Left hindlimb (tissue), 1 donor: Measurements from ENCODE around the gene GATA2.
A peak's percentile ranks its signal among the peaks of the same experiment; 100 is the strongest.

Experiments used
- DNase-seq: peaks from one replicate; pipeline ENCODE4 v3.0.0-alpha.2; 2018

The GATA2 gene

DNA sequence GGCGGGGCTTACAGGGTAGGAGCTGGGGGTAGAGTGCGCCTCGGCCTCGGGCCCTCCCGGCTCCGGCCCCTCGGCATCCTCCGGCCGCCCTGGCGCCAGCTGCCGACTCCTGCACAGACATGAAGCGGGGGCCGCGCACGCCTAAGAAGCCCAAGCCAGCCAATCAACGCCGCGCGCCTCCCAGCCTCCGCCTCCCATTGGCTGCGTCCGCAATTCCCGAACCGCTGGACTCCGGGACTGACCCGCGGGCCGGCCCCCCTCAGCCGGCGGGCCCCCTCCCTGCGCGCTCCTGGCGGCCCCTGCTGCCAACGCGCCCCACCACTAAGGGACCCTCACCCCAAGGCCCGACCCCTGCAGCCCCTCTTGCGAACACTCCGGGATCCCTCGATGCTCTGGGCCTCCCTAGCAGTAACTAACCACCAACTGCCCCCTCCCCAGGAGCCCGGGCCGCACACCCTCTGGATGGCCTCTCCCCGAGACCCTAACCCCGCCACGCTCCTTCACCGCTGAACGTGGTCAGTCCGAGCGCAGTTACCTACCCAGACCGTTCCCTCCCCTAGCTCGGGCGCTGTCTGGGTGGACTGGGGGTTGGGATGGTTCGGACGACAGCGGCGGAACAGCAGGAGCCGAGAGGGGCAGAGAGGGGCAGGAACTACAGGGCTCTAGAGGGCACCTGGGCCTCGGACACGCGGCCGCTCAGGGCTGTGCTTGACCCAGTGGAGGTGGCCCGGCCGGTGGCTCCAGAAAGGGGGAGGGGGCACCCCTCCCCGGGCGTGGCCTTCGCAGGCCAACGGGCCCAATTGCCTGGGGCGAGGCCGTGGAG is 5.0 kb downstream of the GATA2 start:
- DNase-seq = peak; percentile 84

DNA sequence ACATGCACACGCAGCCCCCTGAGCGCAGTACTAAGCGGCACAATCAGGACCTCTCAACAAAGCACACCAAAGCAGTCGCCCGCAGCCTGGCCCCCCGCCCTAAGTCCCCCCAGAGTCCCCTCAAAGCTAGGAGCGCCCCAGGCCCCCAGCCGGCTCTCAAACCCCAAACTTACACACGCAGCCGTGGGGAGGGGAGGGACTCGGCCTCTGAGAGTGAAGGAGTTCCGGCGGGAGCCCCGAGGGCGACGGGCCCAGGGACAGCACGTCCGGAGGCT is 5.5 kb downstream of the GATA2 start:
- DNase-seq = no peak

DNA sequence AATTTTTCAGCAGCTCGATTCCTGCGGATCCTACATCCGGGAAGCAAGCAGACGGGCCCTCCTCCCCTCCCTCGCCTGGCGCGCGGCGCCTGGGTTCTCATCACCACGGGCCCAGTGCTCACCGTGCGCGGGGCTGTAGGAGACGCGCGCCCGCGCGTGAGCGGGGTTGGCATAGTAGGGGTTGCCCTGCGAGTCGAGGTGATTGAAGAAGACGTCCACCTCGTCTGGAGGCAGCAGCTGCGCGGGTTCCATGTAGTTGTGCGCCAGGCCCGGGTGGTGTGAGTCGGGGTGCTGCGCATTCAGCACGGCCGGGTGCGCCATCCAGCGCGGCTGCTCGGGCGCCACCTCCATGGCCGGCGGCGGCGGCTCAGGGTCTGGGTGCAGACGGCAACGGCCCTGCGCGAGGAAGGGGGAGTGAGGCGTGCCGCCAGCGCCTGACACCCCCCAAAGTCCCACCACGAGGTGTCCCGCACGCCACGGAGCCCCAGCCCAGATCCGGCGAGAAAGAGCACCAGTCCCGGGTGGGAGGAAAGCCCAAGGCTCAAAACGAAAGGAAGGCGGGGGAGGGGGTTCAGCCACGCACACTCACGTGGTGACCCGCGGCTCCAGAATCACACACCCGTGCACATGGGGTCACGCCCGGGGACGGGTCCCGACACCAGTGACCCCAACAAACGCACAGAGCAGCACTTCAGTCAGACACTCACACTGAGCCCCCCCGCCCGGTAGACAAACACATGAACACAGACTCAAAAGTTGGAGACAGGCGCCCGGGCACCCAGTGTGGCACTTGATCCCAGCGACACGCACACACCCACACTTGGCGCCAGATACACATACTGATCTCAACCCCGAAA is 6.1 kb downstream of the GATA2 start:
- DNase-seq = peak; percentile 47

DNA sequence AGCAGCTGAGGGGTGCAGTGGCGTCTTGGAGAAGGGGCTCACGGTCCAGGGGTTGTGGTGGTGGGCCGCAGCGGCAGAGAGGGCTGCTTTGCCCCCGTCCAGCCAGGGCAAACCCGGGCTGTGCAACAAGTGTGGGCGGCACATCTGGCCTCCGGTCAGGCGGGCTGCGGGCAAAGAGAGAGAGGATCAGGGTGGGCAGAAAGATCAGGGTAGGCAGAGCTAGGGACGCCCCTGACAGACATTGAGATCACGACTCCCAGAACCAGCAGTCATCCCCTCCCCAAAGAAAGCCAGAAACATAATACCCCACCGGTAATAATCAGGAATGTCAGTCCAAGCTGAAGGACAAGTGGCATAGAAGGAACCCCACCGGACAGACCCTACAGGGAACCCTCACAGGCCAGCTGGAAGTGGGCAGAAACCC is 6.8 kb downstream of the GATA2 start:
- DNase-seq = no peak

DNA sequence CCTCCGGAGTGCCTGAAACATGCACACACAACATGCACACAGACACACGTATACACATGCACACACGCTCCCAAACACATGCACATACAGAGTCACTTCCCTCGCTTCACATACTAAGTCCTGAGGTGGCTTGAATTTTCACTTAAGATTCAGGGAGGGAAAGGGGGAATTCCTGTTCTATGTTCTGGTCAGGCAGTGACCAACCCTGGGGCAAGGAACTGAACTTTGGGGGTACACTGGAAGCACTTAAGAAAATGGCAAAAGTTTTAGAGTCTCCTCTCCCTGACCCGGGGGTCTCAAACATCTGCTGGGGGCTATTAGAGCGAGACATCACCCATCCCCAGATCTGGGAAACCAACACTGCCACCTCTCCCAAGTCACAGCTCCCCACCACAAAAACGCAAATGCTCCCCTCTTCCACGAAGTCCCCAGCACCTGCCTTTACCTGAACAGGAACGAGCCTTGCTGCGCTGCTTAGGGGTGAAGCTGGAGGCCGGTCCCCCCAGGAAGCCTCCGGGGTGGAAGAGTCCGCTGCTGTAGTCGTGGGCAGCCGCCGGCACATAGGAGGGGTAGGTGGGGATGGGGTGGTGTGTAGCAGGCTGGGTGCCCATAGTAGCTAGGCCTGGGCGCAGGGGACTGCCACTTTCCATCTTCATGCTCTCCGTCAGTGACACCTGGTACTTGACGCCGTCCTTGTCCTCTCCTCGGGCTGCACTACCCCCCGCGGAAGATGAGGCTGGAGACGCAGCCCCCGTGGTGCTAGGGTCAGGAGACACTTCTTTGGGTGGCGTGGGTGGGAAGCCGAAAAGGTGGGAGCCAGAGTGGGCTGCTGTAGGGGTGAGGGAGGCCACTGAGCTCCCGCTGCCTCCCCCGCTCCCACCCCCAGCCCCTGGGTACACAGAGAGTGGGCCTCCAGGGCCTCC is 7.5 kb downstream of the GATA2 start:
- DNase-seq = no peak

DNA sequence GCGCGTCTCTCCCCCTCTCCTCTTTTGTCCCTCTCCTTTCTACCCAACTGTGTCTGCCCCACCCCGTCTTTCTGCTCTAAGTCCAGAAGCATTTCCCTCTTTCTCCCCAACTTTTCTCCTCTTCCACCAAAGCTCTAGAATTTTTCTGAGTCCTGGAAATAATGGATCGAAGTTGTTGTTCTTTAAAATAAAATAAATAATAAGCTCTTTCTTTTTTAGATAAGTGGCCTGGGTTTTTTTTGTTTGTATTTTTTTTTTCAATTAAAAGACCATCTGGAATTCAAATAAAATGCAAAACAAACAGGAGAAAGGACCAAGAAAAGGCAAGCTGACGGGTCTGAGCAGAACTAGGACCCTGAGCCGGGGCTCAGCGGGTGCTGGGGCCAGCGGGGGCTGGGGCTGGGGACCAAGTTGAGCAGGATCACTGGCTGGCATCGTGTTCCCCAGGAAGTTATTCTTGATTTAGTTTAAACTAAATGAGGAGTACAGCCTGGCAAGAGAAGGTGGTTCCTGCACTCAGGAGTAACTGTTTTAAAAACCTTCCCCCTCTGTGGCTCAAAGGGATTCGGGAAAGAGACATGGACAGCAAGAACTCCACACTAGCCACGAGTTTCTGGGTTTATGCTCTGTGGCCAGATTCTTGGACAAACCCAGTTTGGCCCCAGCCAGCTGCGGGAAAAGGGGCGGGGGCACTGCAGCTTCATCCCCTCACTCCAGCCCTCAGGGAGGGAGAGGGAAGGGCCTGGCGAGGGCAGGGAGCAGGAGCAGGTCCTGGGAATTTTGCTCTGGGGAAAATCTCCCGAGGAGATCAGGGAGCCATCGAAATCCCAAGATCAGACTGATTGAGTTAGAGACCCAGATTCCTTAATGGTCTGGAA is 8.4 kb downstream of the GATA2 start:
- DNase-seq = no peak

DNA sequence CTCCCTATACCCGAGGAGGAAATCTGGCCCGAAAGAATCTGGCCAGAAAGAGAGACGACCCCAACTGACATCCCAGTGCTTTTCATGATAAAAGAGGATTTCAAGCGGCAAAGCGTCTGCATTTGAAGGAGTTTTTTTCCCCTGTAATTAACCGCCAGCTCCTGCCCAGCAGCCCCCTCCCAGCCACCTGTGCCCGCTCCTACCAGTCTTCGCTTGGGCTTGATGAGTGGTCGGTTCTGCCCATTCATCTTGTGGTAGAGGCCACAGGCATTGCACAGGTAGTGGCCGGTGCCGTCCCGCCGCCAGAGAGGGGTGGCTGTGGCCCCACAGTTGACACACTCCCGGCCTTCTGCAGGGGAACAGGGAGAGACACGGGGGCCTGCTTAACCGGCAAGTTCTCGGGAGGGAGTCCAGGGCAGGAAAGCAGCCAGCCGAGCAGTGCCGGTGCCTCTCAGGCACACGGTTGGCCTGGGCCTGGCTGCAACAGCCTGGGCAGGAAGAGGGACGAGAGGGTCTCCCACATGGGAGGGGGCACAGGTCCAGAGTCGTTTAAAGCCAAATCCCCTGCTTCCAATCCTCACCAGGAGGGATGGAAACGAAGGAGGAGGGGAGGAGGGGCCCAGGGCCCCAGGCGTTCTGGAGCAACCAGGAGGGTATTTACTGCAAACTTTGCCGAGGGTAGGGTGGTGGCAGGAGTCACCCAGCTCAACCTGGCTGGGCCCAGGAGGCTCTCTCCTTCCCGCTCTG is 9.2 kb downstream of the GATA2 start:
- DNase-seq = peak; percentile 44

DNA sequence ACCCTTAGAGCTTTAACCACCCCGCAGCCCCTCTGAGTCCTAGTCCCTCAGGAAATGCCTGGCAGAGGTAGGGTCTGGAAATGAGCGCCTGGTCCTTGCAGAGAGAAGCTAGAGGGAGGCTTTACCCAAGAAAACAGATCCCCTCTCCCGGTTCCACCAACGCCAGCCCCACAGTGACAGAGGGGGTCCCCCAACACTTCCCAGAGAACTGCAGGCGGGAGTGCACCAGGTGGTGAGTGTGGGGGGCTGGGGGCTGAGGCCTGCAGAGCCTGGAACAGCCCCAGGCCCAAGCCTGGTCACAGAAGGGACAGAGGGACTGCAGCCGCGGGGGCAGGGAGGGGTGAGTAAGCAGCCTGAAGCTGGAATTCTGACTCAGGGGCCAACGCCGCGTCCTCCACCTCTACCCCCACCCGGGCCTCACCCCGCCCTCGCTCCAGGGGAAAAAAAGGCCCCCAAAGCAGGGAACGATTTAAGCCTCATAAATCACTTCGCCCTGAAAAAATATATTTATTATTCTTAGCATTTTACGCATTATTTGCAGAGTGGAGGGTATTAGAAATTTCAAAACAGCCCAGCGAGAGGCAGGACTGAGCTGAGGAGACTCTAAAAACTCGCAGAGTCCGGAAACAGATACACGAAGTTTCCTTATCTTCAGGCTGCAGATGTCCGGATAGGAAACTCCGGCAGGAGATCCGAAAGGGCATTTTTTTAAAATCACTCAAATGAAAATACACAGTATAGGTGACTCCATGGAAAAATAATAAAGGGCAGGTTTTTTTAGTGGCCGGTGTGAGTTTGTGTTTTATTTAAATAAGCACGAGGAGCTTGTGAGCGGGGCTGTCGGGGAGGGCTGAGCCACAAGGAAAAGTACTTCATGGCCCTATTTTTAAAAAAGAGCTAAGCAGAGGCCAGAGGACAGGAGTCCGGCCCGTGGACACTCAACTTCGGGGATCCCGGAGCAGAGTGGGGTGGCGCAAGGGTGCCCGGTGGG is 10.0 kb downstream of the GATA2 start:
- no peak for DNase-seq

DNA sequence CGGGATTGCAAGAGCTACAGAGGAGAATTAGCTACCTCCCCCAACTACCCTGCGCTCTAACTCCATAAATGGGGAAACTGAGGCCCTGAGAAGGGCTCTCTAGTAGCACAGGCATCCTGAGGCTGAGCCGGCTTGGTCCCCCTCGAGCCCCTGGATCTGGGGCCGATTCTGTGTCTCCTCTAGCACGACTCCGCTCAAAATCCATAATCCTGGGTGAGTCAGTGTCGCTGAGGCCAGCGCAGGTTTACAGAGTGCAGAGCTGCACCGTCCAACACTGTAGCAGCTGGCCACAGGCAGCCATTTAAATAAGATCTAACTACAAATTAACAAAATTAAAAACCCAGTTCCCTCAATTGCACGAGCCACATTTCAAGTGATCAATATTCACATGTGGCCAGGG is 10.8 kb downstream of the GATA2 start:
- DNase-seq = no peak

DNA sequence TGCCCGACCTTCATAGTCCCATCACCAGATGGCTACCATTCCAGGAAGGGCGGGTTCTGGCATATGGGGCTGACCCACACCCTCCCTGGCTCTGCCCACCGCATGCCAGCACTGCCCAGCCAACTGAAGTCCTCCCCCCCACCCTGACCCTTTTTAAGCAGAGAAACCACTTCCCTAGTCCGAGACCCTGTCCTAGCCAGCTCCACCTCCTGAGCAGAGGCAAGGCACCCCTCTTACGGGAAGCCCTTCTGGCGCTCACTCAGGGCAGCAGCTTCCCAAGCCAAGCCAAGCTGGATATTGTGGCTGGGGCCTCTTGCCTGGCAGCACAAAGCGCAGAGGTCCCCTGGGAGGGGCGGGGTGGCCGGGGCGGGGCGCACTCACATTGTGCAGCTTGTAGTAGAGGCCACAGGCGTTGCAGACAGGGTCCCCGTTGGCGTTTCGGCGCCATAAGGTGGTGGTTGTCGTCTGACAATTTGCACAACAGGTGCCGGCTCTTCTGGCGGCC is 11.5 kb downstream of the GATA2 start:
- peak; percentile 62 for DNase-seq

DNA sequence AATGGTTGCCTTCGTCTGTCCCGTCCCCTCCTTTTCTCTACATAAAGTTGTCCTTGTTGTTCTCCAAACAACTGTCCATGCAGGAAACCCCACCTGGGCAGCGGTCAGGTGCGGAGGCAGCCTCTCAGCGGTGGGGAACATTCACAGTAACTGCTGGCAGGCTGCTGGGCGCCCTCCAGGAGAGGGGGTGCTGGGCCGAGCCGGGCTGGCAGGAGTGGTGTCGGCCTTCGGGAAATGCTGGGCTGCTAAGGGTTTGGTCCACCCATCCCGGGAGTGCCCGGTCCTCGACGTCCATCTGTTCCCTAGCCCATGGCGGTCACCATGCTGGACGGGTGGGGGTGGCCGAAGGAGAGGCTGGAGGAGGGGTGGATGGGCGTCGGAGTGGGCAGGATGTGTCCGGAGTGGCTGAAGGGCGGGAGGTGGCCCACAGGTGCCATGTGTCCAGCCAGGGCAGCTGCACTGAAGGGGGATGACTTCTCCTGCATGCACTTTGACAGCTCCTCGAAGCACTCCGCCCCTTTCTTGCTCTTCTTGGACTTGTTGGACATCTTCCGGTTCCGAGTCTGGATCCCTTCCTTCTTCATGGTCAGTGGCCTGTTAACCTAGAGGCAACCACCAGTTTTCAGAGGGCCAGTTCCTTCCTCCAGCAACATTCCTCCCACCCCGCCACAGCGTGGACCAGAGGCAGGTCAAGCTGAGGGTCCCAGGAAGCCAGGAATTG is 12.1 kb downstream of the GATA2 start:
- DNase-seq = no peak

DNA sequence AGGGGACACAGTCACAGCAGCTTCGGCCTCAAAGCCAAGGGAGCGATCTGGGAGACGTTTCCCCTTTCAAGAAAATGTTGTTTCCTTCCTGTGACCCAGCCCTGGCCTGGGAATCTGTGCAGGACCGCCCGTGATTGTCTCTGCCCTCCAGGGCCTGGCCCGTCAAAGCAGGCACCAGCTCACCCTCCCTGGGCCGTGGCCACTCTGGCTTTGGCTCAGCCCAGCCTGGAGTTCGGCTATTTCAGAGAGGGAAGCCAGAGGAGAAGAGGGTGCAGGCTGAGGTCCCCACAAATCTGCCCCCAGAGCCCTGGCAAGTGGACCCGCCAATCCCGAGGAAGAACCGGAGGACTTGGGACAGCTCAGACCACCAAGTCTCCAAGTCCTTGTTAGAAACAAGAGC is 12.7 kb downstream of the GATA2 start:
- DNase-seq = no peak

DNA sequence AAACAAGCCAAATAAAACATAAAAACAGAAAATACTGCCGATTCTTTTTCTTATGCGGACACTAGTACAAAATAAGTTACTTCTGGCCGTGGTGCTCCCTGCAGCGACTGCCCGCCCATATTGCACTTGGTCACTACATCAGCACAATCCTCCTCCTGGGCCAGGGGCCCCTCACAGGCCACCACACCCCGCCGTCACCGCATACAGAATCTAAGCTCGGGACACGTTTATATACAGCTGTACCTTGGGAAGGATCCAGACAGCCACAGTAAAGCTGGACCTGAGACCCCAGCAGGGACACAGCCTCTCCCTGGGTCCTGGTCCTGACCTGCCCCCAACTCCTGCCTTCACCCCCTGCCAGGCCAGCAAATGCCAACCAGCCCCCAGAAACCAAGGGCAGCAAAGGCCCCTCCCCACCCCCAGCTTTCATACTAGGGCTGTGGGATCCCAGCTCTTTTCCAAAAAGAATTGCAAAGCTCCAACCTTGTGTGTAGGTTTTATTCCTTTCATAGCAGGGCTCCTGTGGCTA is 13.4 kb downstream of the GATA2 start:
- DNase-seq = no peak

DNA sequence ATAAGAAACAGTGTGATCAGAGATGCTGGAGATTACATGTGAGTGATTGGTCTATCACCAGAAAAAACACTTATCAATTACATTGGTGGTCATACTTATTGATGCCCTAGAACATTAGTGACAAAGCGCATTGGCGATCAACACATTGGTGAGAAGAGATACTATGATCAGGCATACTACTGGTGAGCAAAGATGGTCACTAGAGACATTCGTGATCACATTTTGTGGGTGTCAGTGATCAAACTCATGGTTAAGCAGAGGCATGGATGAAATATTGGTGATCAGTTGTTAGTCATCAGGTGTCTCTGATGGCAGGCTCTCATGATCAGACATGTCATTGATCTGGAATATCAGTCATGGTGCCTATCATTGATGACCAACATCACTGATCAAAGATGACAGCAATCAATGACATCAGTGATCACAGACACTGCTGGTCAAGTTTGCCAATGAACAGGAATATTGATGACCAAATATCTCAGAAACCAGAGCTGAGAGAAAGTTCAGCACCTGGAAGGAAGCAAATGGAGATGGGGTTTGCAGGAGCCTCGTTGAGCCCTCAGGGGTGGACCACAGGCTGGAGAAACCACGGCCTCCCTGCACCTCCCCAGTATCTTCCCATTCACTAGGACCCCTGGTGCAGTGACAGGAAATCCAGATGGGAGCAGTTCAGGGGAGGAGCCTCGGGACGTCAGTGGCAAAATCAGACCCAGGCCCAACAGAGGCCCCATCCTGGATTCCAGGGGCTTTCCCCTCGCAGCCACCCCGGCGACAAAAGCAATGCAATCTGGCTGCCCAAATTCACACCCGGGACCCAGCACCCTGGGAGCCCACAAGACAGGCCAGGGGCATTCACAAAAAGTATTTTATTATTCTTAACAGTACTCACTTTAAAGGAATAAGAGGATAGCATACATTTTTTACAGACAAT is 14.2 kb downstream of the GATA2 start:
- no peak for DNase-seq

DNA sequence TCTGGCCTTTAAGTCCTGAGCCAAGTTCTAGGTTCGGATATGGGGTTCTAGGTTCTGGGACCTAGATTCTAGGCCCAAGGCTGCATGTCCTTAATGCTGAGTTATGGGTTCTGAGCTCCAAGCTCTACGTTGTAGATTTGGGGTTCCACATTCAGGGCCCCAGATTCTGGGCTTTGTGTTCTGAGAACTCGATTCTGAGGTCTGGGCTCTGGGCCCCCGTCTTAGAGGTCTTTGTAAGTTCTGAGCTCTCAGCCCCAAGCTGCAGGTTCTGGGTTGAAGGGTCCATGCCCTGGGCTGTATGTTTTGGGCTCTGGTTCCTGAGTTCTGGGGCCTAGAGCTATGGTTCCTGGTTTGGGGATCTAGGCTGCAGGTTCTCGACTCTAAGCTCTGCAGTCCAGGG is 16.3 kb downstream of the GATA2 start:
- no peak for DNase-seq

DNA sequence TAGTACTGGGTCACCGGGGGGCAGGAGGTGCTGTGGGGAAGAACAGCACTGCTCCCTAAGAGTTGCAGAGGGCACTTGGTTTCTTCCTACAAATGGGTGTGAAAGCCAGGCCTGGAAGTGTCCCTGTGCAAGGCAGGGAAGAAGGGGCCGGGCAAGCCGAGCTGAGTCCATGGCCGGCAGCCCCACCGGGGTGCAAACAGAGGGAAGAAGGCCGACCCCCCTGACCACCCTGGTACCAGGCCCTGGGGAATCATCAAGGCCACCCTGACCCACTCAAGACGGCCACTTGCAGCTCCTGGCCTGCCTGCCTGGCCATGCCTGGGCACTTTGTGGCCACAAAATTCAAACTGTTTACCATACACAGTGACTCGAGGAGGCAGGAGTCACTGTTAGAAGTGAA is 17.6 kb downstream of the GATA2 start:
- no peak for DNase-seq

DNA sequence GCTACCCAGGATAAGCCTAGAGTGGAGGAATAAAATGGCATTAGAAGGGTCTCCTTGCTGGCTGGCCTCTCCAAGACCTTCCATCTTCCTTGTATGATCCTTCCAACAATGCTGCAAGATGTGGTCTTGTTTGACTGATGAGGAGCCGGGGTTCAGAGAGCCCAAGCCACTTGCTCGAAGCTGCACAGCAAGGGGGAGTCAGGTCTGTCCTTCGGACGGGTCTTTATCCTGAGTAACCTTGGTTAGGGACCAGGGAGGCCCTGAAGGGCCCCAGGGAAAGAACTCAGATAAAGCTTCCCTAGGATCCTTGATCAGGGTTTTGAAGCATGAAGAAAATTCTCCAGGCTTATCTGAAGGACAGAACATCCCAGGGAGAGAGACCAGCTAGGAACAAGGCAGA is 19.3 kb downstream of the GATA2 start:
- no peak for DNase-seq

DNA sequence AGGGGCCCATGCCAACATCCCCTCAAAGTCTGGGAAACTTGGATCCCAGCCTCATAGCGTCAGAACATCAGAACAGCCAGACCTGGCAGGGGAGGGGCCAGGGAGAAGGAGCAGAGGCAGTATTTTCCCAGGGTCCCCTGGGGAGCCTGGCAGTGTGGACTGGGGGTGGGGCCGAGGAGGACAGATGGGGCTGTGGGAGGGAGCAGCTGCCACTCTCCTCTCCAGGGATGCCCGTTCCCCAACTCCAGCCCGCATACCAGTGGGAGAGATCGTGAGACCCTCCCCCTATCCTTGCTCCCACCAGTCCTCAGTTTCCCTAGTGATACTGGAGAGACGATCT is 19.9 kb downstream of the GATA2 start:
- DNase-seq = no peak
